Fibroblast of skin of right quadriceps (primary cell): ENCODE results near the gene MUC6.

Source experiments
- DNase-seq: peaks from one replicate; pipeline ENCODE4 v3.0.0-alpha.2; 2013

Gene MUC6

DNA sequence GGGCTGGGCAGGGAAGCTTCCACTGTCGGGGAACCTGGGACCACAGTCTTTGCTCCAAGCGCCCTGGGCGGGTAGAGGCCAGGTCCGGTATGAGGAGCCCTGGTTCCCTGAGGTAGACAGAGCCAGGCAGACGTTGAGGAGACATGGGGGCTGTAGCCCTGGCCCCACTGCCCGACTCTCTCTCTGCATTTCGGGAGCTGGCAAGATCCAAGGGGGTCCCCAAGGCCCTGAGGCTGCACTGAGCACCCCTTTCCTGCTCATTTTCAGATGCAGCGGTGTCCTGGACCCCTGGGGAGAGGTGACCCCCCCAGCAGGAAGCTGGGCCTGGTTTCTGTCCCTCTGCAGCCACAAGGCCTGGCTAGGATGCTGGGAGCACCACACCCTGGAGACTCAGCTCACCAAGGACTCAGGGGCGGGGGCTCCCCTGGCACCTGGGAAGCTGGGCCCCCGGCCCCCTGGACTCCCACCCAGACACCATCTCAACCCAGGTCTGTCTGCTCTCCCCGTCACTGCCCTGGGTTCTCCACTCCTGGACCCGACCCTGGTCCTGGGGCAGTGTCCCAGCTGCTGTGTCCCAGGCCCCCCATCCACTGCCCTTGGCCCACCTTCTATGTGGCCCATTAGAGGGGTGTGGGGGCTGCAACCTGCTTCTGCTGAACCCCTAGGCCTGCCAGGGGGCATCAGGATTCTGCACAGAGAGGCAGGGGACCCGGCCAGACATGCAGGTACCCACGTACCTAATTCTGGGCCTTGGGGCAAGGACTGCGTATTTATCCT lies 15.0 kb upstream of the MUC6 start:
- no peak for DNase-seq

DNA sequence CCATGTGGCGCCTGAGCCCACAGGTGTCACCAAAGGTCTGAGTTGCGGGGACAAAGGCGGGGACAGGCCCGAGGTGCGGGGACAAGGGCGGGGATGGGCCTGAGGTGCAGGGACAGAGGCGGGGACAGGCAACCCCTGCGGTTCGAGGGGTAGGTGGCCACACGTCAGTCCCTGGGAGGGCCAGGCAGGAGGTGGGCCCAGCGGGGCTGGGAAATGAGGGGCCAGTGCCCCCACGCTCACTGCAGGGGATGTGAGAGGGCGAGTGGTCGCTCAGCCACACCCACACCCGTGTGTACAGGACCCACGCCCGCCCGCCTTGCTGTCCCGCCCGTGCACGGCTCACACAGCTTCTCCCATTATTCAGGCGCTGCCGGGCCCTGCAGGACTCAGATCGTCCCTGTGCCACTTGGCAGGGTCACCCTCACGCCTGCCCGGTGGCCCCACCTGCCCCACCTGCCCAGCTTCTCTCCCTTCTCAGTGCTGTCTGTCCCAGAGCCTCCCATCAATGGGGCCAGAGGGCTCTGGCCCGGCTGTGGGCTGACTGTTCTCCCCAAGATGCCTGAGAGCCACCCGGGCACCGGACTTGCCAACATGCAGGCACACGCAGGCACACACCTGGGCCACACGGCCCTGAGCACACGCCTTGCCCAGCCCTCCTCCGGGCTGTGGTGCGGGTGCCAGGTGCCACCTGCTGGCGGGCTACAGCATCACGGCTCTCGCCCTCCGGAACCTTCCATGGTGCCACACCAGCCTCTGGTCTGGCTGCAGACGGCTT lies 14.2 kb upstream of the MUC6 start:
- DNase-seq: peak; percentile 44

DNA sequence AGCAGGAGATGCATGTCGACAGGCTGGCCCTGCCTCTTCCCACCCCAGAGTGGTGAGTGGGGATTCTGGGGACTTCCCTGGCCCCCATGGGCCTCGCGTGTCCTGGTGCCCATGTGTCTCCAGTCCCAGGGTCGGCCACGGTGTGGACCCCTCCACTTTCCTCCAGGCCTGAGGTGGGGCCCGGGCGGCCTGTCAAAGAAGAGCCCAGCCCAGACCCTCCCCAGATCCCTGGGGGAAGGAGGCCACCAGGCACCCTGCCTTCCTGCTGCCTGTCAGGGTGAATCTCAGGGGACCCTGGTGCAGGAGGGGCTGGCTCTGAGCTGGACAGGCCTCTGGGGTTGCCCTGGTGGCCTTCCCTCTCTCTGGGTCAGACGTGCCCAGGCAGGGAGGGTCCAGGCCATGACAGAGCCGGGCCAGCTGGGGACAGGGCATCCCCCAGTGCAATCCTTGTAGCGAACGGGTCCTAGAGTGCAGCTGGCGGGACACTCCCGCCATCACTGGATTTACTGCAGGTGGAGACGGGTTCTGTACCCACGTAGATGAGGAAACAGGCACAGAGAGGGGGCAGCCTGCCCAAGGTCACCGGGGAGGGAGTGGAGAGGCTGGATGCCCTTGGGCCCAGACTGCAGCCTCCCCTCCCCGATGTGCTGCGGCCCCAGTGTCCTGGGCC lies 13.5 kb upstream of the MUC6 start:
- DNase-seq: no peak

DNA sequence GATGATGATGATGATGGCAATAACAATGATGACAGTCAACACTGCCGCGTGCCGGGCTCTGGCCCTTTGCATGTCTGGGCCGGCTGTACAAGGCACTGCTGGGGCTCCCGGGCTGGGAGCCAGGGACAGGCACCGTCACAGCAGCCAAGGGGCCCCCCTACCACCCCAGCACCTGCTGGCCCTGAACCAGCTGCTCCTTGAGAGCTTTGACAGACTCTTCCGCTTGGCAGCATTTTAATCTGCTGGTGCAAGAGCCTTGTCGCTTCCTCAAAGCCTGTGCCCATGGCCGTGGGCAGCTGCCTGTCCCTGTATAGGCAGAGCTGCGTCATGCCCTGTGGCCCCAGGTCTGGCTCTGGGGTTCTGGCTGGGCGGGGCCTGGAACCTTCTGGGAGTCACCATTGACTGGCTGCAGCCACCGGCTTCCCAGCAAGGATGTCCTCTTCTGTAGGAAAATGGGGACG lies 12.9 kb upstream of the MUC6 start:
- no peak for DNase-seq

DNA sequence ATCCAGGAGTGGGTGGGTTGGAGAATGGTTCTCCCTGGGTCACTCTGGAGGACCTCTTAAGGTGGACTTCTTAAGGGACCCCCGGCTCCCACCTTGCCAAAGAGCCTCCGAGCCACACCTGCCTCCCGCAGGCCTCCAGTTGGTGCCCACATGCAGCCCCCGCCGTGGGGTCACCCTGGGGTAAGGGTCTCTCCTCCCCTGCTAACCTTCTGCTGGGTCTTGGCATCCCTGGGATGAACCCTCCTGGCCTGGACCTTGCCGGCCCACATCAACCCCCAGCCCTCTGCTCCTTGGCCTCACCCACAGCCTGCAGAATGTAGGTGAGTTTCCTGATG lies 12.5 kb upstream of the MUC6 start:
- no peak for DNase-seq

DNA sequence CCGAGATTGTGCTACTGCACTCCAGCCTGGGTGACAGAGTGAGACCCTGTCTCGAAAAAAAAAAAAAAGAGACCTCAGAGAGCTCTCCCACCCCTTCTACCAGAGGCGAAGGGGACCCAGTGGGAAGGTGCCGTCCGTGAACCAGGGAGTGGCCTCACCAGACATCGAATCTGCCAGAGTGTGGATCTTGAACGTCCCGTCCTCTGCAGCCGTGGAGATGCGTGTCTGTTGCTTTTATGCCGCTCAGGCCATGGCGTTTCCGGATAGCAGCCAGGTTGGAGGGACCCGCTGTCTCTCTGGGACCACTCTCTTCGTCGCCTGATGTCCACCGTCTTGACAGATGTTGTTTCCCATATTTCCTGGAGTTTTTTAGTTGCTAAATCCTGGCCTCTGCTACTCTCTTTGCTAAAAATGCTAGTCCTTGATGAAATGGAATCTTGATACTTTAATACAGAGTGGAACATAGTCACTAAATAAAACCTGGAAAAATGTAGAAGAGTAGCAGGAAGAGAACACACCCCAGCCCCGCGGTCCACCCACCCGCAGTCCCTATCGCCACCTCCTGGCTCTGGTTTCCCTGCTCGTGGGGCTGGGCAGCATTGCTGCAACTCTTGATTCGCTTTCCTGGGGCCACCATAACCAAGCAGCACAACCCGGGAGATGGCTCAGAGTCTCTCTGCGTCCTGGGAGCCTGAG lies 12.0 kb upstream of the MUC6 start:
- DNase-seq: no peak

DNA sequence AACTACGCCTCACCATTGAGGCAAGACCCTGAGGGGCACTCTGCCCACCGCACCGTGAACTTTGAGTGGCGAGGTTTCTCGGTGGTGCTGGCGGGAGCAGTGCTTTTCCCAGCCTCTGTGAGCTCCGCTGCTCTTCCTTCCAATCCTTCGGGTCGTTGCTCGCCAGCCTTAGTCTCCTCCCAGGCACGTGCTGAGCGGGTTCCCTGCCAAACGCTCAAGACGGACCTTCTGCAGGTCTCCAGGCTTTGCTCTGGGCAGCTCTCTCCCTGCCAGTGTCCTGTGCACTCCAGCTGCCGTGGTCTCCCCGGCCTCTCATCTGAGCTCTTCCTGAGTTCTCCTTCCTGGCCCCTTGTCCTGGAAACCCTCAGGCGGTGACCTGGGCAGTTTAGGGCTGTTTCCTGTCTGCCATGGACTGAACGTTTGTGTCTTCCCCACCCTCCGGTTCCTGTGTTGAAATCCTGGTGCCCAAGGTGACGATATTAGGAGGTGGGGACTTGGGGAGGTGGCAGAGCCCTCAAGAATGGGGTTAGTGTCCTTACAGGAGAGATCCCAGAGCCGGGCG lies 11.2 kb upstream of the MUC6 start:
- DNase-seq: no peak

DNA sequence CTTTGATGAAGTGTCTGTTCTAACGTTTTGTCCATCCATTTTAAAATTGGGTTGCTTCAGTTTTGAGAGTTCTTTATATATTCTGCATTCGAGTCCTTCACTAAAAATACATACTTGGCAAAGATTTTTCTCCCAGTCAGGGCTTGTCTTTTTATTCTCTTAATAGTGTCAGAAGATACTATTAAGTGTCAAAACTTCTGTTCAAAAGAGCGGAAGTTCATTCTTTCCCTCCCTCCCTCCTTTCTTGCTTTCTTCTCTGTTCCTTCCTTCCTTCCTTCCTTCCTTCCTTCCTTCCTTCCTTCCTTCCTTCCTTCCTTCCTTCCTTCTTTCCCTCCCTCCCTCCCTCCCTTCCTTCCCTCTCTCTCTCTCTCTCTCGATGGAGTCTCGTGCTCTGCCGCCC lies 7.6 kb upstream of the MUC6 start:
- DNase-seq: no peak

DNA sequence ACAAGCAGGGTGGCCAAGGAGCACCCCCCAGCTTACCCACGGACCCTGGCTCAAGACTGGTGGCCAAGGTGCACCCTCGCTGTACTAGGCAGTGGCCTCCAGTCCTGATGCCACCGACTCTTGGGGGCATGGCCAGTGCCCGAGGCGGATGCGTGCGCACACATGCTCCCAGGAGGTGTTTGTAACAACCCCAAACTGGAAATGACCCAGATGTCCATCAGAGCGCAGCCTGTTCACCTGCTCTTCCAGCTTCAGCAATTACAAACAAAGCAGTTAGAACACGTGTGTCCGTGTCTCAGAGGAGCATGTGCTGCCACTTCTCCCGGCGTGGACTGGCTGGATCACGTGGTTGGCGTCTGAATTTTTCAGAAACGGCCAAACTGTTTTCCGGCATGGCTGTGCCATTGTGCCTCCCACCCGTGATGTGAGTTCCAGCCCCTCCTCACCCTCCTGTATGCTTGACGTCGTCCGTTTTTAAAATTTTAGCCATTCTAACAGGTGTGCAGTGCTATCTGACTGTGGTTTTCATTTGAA lies 7.1 kb upstream of the MUC6 start:
- no peak for DNase-seq

DNA sequence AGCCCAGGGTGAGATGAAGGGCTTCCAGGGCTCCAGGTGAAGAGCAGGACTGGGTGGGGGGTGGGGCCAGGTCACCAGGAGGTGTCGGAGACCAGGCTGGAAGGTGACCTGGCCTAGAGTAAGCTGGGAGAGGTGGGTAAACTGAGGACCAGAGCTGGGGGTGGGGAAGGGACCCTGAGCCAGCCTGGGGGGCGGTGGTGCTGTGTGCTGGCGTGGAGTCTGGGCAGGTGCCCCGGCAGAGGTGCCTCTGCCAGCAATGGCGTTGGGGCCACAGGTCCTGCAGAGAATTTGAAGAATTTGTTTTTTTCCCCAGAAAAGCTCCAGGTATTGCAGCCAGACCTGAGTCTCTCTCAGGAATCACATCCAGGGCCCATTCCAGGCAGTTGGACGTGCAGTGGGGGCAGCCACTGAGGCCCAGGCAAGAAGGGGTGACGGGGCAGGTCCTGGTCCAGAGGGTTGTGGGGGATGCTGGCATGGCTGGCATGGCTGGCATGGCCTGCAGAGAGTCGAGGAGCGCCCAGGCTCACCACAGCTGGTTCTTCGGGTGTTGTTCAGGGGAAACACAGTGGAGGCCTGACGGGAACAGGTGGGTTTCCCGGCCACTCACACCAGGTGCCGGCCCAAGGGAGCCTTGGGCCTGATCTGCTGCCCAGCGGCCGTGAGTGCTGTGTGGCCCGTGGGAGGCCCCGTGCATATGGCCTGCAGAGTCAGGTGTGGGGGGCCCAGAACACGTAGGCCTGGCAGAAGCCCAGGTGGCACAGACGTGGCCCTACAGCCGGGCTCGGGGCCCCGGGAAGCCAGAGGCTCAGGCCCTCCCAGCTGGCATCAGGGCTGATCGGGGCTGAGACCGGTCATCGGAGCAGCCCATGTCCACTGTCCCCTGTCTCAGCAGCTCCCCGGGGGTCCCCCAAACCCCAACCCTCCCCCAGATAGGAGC lies 6.4 kb upstream of the MUC6 start:
- no peak for DNase-seq

DNA sequence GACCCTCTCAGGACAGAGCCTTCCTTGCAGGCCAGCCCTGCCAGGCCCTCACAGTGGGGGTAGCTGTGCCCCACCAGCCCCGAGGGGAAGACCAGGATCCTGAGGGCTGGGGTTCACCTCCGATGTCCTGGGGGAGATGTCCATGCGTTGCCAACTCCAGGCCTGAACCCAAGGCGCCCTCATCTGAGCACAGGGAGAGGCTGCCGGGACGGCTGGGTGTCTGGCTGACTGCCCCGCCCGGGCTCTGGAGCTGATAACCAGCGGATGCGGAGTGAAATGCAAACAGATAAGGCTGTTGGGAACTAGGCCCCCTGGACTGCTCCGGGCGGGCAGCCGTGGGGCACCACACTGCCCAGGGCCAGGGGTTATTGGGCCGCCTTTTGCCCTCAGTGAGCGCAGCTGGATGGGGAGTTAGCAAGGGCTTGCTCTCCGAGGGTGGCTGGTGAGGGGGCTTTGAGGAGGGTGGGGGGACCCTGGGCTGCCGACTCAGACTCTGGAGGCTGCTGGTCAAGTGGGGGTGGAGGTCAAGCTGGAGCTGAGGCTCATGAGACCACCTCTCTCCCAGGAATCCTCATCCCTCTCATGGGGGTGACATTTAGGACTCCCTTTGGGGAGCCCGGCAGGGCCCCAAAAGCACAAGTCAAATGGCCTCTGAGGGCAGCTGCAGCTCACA lies 5.6 kb upstream of the MUC6 start:
- no peak for DNase-seq

DNA sequence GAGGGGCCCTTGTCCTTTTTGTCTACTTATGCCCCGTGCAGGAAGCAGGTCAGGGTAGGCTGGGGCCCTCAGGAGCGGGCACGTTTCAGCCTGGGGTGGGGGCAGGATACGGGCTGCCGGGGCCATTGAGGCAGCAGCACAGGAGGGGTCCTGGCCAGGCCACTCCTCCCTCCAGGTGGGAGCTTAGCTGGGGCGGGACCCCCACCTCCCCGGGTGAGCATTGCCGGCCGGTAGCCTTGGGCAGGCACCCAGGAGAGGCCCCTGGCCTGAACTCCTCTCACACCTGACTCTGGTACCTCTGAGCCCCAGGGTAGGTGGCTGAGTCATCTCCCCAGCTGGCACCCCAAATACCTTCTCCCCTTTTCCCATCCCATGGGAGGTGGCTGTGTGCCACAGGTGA lies 5.0 kb upstream of the MUC6 start:
- DNase-seq: no peak

DNA sequence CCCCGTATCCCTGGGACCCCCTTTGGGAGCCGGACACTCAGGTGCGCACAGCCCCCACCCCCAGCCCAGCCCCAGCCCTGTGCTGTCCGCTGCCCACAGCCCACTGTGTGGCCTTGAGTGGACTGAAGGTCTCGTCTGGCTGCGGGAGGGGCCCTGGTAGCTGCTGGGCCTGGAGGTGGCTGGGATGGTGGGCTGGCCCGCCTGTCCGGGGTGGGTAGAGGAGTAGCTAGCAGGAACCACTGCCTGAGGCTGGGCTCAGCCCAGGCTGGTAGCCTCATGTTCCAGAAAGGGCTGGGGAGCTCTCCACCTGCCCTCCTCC lies 4.6 kb upstream of the MUC6 start:
- DNase-seq: no peak

DNA sequence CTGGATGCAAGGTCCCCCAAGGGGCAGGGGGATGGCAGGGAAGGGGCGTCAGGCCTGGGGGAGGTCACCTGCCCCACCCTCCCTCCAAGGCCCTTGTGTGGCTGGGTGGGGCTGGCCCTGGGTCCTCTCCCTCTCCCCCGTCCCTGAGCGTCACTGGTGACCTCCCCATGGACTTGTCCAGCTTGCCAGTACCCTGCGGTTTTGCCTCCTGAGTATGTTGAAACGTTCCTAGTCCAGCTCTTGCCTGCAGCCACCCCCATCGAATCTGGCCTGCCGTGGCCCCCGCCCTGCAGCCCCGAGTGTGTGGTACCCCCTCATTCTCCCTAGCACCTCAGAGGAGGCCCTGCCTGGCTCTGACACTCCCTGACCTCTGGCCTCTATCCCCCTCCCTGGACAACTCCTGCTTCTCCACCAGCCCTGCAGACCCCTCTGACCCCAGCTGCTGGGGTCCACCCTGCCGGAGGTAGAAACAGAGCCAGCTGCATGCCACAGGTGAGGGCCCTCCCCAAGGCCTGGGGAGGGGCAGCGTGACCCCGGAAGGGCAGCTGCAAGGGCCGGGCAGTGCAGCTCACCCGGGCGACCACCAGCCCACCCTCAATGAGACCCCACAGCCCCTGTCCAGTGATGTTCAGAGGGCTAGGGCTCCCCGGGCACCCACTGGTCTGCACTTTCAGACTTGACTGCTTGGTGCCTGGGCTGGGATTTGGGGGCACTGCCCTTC lies 4.1 kb upstream of the MUC6 start:
- no peak for DNase-seq

DNA sequence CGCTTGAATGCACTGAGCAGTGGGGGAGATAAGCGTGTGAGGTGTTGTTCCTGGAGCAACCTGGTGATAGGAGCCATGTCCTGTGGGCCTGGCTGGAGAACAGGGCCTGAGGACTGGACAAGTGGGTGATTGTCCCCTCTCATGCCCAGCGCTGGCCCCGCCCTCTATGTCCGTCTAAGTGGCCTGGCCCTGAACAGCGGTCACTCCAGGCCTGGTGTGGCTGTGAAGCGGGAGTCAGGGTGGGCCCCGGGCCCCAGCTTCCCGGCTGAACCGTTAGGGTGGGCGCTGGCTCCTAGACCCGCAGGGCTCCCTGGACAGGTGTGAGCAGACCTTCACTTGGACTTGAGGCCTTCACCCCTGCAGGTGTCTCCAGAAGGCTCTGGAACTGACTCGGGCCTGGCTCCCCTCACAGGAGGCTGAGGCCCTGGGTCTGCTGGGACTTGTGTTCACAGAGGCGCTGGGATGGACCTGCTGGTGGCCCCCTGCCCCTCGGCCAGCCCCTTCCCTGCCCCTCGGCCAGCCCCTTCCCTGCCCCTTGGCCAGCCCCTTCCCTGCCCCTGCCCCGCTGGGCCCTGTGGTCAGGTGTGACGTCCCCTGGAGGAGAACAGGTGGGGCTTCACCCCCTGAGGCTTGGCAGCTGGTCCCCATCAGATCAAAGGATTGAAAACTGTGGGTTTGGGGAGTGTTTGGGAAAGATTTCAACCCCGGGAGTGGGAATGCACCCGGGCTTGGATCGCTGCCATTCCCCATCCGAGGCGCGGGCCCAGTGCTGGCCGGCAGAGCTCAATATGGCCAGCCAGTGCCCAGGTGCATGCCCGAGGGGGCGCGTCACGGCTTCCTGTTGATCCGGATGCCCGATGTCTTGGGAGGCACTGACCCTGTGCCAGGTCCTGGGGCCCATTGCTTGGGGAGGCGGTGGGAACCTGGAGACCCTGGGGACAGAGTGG lies 3.2 kb upstream of the MUC6 start:
- DNase-seq: no peak

DNA sequence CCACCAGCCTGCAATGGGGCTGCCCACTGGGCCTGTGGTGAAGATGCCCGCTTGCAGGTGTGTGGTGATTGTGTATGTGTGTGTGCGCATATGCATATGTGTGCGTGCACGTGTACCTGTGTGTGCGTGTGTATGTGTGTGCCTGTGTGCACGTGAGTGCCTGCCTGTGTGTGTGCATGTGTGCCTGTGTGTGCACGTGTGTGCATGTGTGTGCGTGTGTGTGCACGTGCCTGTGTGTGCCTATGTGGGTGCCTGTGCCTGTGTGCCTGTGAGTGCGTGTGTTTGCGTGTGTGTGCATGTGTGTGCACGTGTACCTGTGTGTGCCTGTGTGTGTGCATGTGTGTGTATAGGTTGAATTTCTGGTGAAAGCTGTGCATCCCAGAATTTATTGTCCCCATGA lies 2.4 kb upstream of the MUC6 start:
- no peak for DNase-seq

DNA sequence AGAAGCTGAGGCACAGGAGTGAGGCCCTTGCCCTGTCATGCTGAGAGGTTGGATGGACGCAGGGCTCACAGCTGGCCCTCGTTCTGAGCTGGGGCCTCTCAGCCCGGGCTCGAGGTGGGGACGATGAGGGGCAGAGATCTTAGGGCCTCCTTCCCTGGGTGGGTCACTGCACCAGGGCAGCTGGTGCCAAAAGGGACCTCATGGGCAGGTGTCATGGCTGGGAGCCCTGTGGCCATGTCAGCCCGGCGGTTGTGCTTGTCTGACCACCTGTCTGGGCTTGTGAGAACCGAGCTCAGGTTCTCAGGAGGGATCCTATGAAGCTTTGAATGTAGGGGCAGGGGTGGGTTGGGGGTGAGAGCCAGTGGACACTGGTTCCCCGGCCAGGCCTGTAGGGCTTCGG lies 1.8 kb upstream of the MUC6 start:
- no peak for DNase-seq

DNA sequence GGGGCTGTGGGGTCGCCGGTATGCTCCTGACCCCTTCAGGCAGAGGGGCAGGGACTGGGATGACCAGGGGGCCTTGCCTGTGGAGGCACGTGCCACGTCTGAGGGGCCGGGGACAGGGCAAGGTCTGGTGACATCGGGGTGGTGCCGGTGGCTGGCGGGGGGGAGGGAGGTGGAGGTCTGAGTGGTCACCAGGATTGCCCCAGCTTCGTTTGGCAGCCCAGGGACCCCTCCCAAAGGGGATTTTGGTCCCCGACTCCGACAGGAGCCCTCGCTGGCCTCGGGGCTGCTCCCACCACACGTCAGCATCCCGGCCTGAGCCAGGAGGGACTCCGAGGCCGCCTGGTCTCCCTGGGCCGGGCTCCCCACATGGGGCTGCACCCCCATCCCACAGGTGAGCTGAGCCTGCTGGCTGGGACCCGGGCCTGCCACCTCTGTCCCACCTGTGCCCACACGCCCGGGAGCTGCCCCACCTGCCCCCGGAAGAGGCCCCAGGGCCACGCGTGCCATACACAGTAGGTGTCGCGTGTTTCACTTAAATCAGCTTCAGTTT lies 1.1 kb upstream of the MUC6 start:
- DNase-seq: no peak

DNA sequence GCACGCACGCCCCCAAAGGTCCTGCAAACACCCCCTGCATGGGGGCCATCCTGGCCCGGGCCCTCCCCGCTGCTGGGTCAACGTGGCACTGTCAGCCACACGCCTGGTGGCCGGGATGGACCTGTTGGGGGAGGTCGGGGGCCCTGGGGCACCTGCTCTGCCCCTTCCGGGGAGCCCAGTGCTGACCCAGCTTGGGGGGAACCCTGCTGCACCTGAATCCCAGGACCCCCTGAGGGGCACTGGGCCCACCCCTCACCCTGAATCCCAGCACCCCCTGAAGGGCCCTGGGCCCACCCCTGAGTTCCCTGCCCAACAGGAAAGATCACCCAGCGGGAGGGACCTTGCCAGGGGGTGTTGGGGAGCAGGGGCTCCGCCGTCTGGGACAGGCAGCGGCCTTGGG lies 413 bp upstream of the MUC6 start:
- no peak for DNase-seq
